IMR-90 (cell line): ENCODE results near the gene HIGD2B. TPM values are rescaled to one million over a fixed set of nuclear protein-coding genes. Genes with fewer than 3 reads are reported as not detected.
"Not testable (repeated sequence)": the region's sequence is repeated elsewhere in the genome, so short reads cannot be mapped to it uniquely, and the experiment has no call there.

Experiments
- ATAC-seq: fragments of 200-7000 bp; cut with Tn5 transposase; 2 replicates; pipeline ENCODE4 v1.9.1; 2020; ENCODE audit warnings: low read depth, mild to moderate bottlenecking, moderate library complexity
- BruUV-seq: library from RNA; stranded (reverse); fragments of 400-500 nt; replicated peaks from 2 replicates; lab custom pipeline; 2021; lab: Mats Ljungman, UMichigan
- CTCF ChIA-PET: fragments of 300-600 bp; formaldehyde crosslinking; extraction: SDS; loops from one replicate; lab custom pipeline; 2021; ENCODE audit warnings: antibody characterized with exemption; lab: Yijun Ruan, JAX
- POLR2A ChIA-PET: fragments of 300-600 bp; sonication (Branson Sonifier 250); formaldehyde crosslinking; loops from one replicate; lab custom pipeline; 2022; ENCODE audit warnings: antibody characterized with exemption; ENCODE audit not compliant: unreplicated experiment; lab: Charles Lee
- DNase-seq: peaks from one replicate; pipeline ENCODE4 v3.0.0; 2013
- H2AFZ ChIP-seq: replicated peaks from 2 replicates; pipeline ENCODE3; 2013; ENCODE audit warnings: low read length, mild to moderate bottlenecking; ENCODE audit not compliant: poor library complexity
- H2AK5ac ChIP-seq: 2 replicates; pipeline ENCODE4 v1.6.1; 2013; ENCODE audit warnings: low read depth, low read length, inconsistent platforms
- H2AK9ac ChIP-seq: replicated peaks from 2 replicates; pipeline ENCODE3; 2013; ENCODE audit warnings: mild to moderate bottlenecking, low read depth, low read length, moderate library complexity; ENCODE audit not compliant: poor library complexity
- H2BK120ac ChIP-seq: 2 replicates; pipeline ENCODE4 v1.6.1; 2013; ENCODE audit warnings: low read depth, low read length, inconsistent platforms
- H2BK15ac ChIP-seq: 3 replicates; pipeline ENCODE4 v1.6.1; 2013; ENCODE audit warnings: low read depth, low read length, inconsistent platforms
- H2BK20ac ChIP-seq: 2 replicates; pipeline ENCODE4 v1.6.1; 2013; ENCODE audit warnings: low read depth, mild to moderate bottlenecking, inconsistent platforms, low read length, moderate library complexity
- H2BK5ac ChIP-seq: 2 replicates; pipeline ENCODE4 v1.6.1; 2013; ENCODE audit warnings: mild to moderate bottlenecking, low read depth, low read length, inconsistent platforms; ENCODE audit not compliant: poor library complexity, severe bottlenecking
- H3K14ac ChIP-seq: replicated peaks from 2 replicates; pipeline ENCODE4 v1.6.1; 2013; ENCODE audit warnings: low read depth, low read length, inconsistent platforms
- H3K18ac ChIP-seq: 2 replicates; pipeline ENCODE4 v1.6.1; 2013; ENCODE audit warnings: low read depth, low read length, control low read depth
- H3K23ac ChIP-seq: 2 replicates; pipeline ENCODE4 v1.6.1; 2013; ENCODE audit warnings: low read depth, low read length, inconsistent platforms
- H3K27ac ChIP-seq: 2 replicates; pipeline ENCODE4 v1.5.1; 2013; ENCODE audit warnings: mild to moderate bottlenecking, control low read depth, low read length; ENCODE audit not compliant: insufficient read depth
- H3K27me3 ChIP-seq: 2 replicates; pipeline ENCODE4 v1.6.1; 2013; ENCODE audit warnings: low read length; ENCODE audit not compliant: control insufficient read depth, insufficient read depth
- H3K36me3 ChIP-seq: 2 replicates; pipeline ENCODE4 v1.6.1; 2013; ENCODE audit warnings: low read length, mixed read lengths; ENCODE audit not compliant: control insufficient read depth, insufficient read depth
- H3K4ac ChIP-seq: 2 replicates; pipeline ENCODE4 v1.6.1; 2013; ENCODE audit warnings: low read depth, low read length, inconsistent platforms
- H3K4me1 ChIP-seq: 2 replicates; pipeline ENCODE4 v1.6.1; 2013; ENCODE audit warnings: low read length, mixed read lengths; ENCODE audit not compliant: control insufficient read depth, insufficient read depth
- H3K4me2 ChIP-seq: 2 replicates; pipeline ENCODE4 v1.6.1; 2013; ENCODE audit warnings: low read depth, mild to moderate bottlenecking, control low read depth, low read length, moderate library complexity
- H3K4me3 ChIP-seq: 2 replicates; pipeline ENCODE4 v1.5.1; 2013; ENCODE audit warnings: low read depth, mild to moderate bottlenecking, control low read depth, low read length, moderate library complexity; ENCODE audit not compliant: insufficient read depth
- H3K56ac ChIP-seq: 2 replicates; pipeline ENCODE4 v1.6.1; 2013; ENCODE audit warnings: low read length, inconsistent platforms; ENCODE audit not compliant: insufficient read depth; ENCODE audit errors: extremely low read depth
- H3K79me1 ChIP-seq, 2 experiments: 2 replicates each; pipeline ENCODE4 v1.6.1; 2013; ENCODE audit warnings: low read length in 2 of 2, inconsistent platforms in 1 of 2, low read depth in 1 of 2
- H3K9ac ChIP-seq: 2 replicates; pipeline ENCODE4 v1.6.1; 2013; ENCODE audit warnings: low read depth, low read length, control low read depth
- H3K9me1 ChIP-seq: 2 replicates; pipeline ENCODE4 v1.6.1; 2013; ENCODE audit warnings: low read length, inconsistent platforms; ENCODE audit not compliant: insufficient read depth
- H3K9me3 ChIP-seq: 2 replicates; pipeline ENCODE4 v1.6.1; 2013; ENCODE audit warnings: low read length; ENCODE audit not compliant: control insufficient read depth, insufficient read depth
- H4K20me1 ChIP-seq: 2 replicates; pipeline ENCODE4 v1.6.1; 2013; ENCODE audit warnings: low read length, inconsistent platforms; ENCODE audit not compliant: insufficient read depth
- H4K5ac ChIP-seq: 2 replicates; pipeline ENCODE4 v1.6.1; 2013; ENCODE audit warnings: mild to moderate bottlenecking, low read depth, low read length, control low read depth
- H4K8ac ChIP-seq, 2 experiments: 2 replicates each; pipeline ENCODE4 v1.6.1; 2013; ENCODE audit warnings: low read depth in 2 of 2, low read length in 2 of 2, control low read depth in 1 of 2, inconsistent platforms in 1 of 2
- H4K91ac ChIP-seq: 2 replicates; pipeline ENCODE4 v1.6.1; 2013; ENCODE audit warnings: low read depth, low read length, inconsistent platforms; ENCODE audit not compliant: insufficient read depth
- WGBS, 2 experiments: methylation state at CpG; one replicate each; pipeline versions ENCODE4 v1.1.5 to v1.1.7; 2013; ENCODE audit warnings: missing lambda C conversion rate in 2 of 2; ENCODE audit not compliant: insufficient read length in 1 of 2; ENCODE audit errors: extremely low coverage in 2 of 2; 5-methylcytosine and 5-hydroxymethylcytosine counted together
- dilution Hi-C: fragments of 300-500 bp; cut with HindIII; formaldehyde crosslinking; loops from one replicate; pipeline ENCODE4 v1.14.3; 2018; ENCODE audit warnings: low sequenced_read_pairs; ENCODE audit not compliant: unreplicated experiment
- in situ Hi-C: fragments of 300-500 bp; cut with MboI; formaldehyde crosslinking; loops from 3 replicates; pipeline ENCODE4 v1.14.3; 2019; ENCODE audit warnings: low sequenced_read_pairs, inconsistent platforms, mixed read lengths
- intact Hi-C: fragments of 100-400 bp; cut with micrococcal nuclease; formaldehyde crosslinking; loops from 2 replicates; pipeline ENCODE4 v1.10.0; 2022
- polyA plus RNA-seq, 3 experiments: library from polyadenylated mRNA; depleted of rRNA; stranded (reverse); fragments of >200 nt; gene quantifications; 2 replicates each; pipeline ENCODE4 v1.2.3, GENCODE V29; 2012; ENCODE audit warnings: low replicate concordance in 1 of 3
- total RNA-seq: library from RNA; depleted of rRNA; stranded (reverse); fragments of >200 nt; gene quantifications from 2 replicates; pipeline ENCODE4 v1.2.3, GENCODE V29; 2012

HIGD2B gene
- total and polyA plus RNA-seq, 2 of the 4 experiments (the other 2 are of a cell fraction) = not detected

- in situ Hi-C loops, H3K27ac ChIP-seq: not testable (repeated sequence)
Measured at GRCh38 chr15:72661081-72661480, 24.9 kb downstream of the HIGD2B start.

DNA sequence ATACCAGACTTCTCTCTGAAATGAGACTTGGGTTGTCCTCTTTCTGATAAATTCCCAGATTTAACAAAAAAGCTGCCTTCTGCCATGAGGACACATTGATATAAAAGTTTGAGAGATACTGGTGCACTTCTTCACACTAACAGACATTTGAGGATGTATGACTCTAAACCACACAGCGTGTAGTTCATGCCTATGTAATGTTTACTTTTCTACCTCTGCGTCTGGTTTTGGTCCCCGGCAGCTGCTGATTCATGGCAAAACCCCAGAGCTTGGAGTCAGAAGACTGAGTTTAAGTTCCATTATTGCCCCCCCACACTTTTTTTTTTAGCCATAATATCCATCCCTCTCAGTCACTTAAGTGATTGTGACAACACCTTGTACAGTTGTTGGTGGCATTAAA is 30.0 kb downstream of the HIGD2B start:
- intact Hi-C loops, POLR2A ChIA-PET, DNase-seq, H2AFZ ChIP-seq, H2AK9ac ChIP-seq, H3K27me3 ChIP-seq, in situ Hi-C loops, H3K36me3 ChIP-seq, H3K56ac ChIP-seq, CTCF ChIA-PET, H2BK15ac ChIP-seq, ATAC-seq, H2BK20ac ChIP-seq, H2BK5ac ChIP-seq, dilution Hi-C loops, H3K4ac ChIP-seq, H3K23ac ChIP-seq, H3K9me1 ChIP-seq, H4K5ac ChIP-seq, H2BK120ac ChIP-seq, H3K27ac ChIP-seq, H3K18ac ChIP-seq, H4K8ac ChIP-seq, H2AK5ac ChIP-seq, H3K79me1 ChIP-seq, H4K91ac ChIP-seq, H3K14ac ChIP-seq, H3K9ac ChIP-seq, BruUV-seq, H3K4me1 ChIP-seq, H3K4me3 ChIP-seq, H3K4me2 ChIP-seq, H3K9me3 ChIP-seq, H4K20me1 ChIP-seq: not testable (repeated sequence)
- WGBS, 2 experiments = no CpG with 5 or more reads among the region's 3 CpGs

More at GRCh38 chr15:72661081-72661480, 24.9 kb downstream of the HIGD2B start:
- DNase-seq, H4K20me1 ChIP-seq, ATAC-seq, H2BK15ac ChIP-seq, H3K56ac ChIP-seq, H3K79me1 ChIP-seq, H2BK120ac ChIP-seq, CTCF ChIA-PET, H3K36me3 ChIP-seq, BruUV-seq, H2BK20ac ChIP-seq, H3K4me2 ChIP-seq, H3K4ac ChIP-seq, H4K8ac ChIP-seq, H3K27me3 ChIP-seq, dilution Hi-C loops, H2AFZ ChIP-seq, H2BK5ac ChIP-seq, H3K9me1 ChIP-seq, H2AK5ac ChIP-seq, H3K4me3 ChIP-seq, H4K91ac ChIP-seq, H3K9ac ChIP-seq, H3K18ac ChIP-seq, H3K23ac ChIP-seq, H4K5ac ChIP-seq, intact Hi-C loops, H3K4me1 ChIP-seq, POLR2A ChIA-PET, H2AK9ac ChIP-seq, H3K14ac ChIP-seq, H3K9me3 ChIP-seq: not testable (repeated sequence)
- no CpG with 5 or more reads among the region's 10 CpGs for WGBS, 2 experiments
